DND-41 (cell line): Measurements from ENCODE around the gene SH3TC1.

ENCODE experiments used
- EZH2 ChIP-seq: IDR thresholded peaks from 3 replicates; pipeline ENCODE4 v1.6.1; 2012; ENCODE audit warnings: borderline replicate concordance, low read depth, mild to moderate bottlenecking, moderate library complexity, low read length, inconsistent platforms; ENCODE audit not compliant: severe bottlenecking
- TF ChIP-seq, protein P1 (sequence below): IDR thresholded peaks from 2 replicates; pipeline ENCODE4 v1.5.1; 2012; ENCODE audit warnings: borderline replicate concordance, low read length, moderate library complexity, mild to moderate bottlenecking; ENCODE audit not compliant: poor library complexity, severe bottlenecking; ENCODE audit errors: extremely low read depth

DNA sequence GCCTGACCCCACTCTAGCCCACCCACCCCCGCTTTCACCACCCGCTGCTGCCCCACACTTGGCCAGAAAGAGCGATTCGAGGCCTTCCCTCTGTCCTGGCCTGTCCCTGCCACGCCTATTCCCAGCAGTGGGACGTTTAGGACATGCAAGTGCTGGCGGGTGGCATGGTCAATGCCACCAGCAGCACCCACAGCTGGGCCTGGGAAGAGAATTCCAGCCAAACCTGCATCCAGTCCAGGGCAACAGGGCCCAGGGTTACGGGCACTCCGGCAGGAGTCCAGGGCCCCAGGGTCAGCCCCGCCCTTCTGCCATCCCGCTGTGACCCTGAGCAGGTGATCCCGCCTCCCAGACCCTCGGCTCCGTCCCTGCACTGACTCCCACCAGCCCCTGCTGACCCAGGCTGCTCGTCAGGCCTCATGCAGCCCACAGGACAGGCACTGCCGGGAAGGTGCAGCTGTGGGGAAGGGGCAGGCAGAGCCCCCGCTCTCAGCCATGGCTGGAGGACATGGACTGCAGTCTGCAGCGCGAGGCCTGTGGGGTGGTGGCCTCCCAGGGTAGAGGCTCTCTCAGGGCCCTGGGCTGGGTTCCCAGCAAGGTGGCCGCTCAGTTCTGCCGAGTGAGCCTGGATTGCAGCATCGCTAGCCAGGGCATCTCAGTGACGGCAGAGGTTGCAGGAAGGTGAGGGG is 63.7 kb downstream of the SH3TC1 start:
- TF ChIP-seq, protein P1, sequence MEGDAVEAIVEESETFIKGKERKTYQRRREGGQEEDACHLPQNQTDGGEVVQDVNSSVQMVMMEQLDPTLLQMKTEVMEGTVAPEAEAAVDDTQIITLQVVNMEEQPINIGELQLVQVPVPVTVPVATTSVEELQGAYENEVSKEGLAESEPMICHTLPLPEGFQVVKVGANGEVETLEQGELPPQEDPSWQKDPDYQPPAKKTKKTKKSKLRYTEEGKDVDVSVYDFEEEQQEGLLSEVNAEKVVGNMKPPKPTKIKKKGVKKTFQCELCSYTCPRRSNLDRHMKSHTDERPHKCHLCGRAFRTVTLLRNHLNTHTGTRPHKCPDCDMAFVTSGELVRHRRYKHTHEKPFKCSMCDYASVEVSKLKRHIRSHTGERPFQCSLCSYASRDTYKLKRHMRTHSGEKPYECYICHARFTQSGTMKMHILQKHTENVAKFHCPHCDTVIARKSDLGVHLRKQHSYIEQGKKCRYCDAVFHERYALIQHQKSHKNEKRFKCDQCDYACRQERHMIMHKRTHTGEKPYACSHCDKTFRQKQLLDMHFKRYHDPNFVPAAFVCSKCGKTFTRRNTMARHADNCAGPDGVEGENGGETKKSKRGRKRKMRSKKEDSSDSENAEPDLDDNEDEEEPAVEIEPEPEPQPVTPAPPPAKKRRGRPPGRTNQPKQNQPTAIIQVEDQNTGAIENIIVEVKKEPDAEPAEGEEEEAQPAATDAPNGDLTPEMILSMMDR: no peak
- TF ChIP-seq EZH2: no peak
